GM12878 (cell line): ENCODE results near the gene STX19. TPM values are rescaled to one million over a fixed set of nuclear protein-coding genes. Genes with fewer than 3 reads are reported as not detected.

ENCODE experiments used
- E2F8 ChIP-seq: fragments of 450-650 bp; IDR thresholded peaks from 2 replicates; pipeline ENCODE4 v1.6.1; 2018; ENCODE audit warnings: mild to moderate bottlenecking, low read depth, moderate library complexity; ENCODE audit not compliant: partially characterized antibody
- HDGF ChIP-seq: fragments of 450-650 bp; IDR thresholded peaks from 2 replicates; pipeline ENCODE4 v1.6.1; 2016; ENCODE audit warnings: antibody characterized with exemption
- IKZF1 ChIP-seq: fragments of 450-650 bp; conservative IDR thresholded peaks from 2 replicates; pipeline ENCODE4 v1.6.1; 2017; ENCODE audit warnings: antibody characterized with exemption, mild to moderate bottlenecking
- IRF5 ChIP-seq: fragments of 450-650 bp; IDR thresholded peaks from 2 replicates; pipeline ENCODE4 v1.6.1; 2017; ENCODE audit warnings: borderline replicate concordance
- KAT2A ChIP-seq: conservative IDR thresholded peaks from 2 replicates; pipeline ENCODE4 v1.6.1; 2011; ENCODE audit warnings: low read depth, low read length; ENCODE audit not compliant: control insufficient read depth
- MLLT1 ChIP-seq: fragments of 450-650 bp; IDR thresholded peaks from 2 replicates; pipeline ENCODE4 v1.6.1; 2016; ENCODE audit warnings: mild to moderate bottlenecking
- MTA3 ChIP-seq: IDR thresholded peaks from 2 replicates; pipeline ENCODE4 v1.6.1; 2012; ENCODE audit warnings: low read length, inconsistent platforms, borderline replicate concordance
- POLR2A ChIP-seq: IDR thresholded peaks from 2 replicates; pipeline ENCODE4 v1.6.1; 2011; ENCODE audit warnings: low read depth, mild to moderate bottlenecking, low read length
- POLR2AphosphoS5 ChIP-seq: IDR thresholded peaks from 2 replicates; pipeline ENCODE4 v1.6.1; 2011; ENCODE audit warnings: mild to moderate bottlenecking, low read length, inconsistent platforms
- RCOR1 ChIP-seq: conservative IDR thresholded peaks from 2 replicates; pipeline ENCODE4 v1.6.1; 2012; ENCODE audit warnings: low read depth, low read length, improper control_type of control experiment
- SPI1 ChIP-seq: IDR thresholded peaks from 2 replicates; pipeline ENCODE4 v1.6.1; 2011; ENCODE audit warnings: low read depth, mild to moderate bottlenecking, low read length, moderate library complexity, borderline replicate concordance; ENCODE audit not compliant: insufficient read depth
- STAT3 ChIP-seq: IDR thresholded peaks from 2 replicates; pipeline ENCODE4 v1.6.1; 2011; ENCODE audit warnings: low read depth, low read length, improper control_type of control experiment
- TCF12 ChIP-seq: IDR thresholded peaks from 2 replicates; pipeline ENCODE4 v1.6.1; 2011; ENCODE audit warnings: low read depth, mild to moderate bottlenecking, low read length
- YY1 ChIP-seq: IDR thresholded peaks from 2 replicates; pipeline ENCODE4 v1.6.1; 2011; ENCODE audit warnings: low read depth, mild to moderate bottlenecking, low read length
- polyA plus RNA-seq, 11 experiments: library from polyadenylated mRNA; depleted of rRNA in 4 of 11; unstranded in 6 of 11; stranded (reverse) in 5 of 11; fragments of >200 nt; fragmentation: Nextera tagmentation in 4 of 11; fragmentation: Illumina TruSeq in 1 of 11; extraction: Ambion mirVana in 4 of 11; extraction: Trizol in 1 of 11; gene quantifications; 1 replicate in 1 of 11; 2 replicates in 10 of 11; pipeline versions ENCODE4 v1.2.1 to v1.2.3, GENCODE V29; 2011 to 2016; ENCODE audit warnings: inconsistent platforms in 2 of 11, missing spikeins in 2 of 11, low read depth in 1 of 11
- total RNA-seq, 4 experiments: library from RNA; depleted of rRNA in 3 of 4; stranded (reverse); fragments of >200 nt in 3 of 4; fragmentation: Illumina TruSeq in 1 of 4; extraction: Trizol in 1 of 4; gene quantifications; 2 replicates each; pipeline versions ENCODE4 v1.2.1 to v1.2.3, GENCODE V29; 2013 to 2021

The STX19 gene
- total and polyA plus RNA-seq, 10 of the 15 experiments (the other 5 are each of a cell fraction or from before 2014, with no cell fraction given), result 0.10 to 0.14 (median 0.11) TPM; not detected in 7

GRCh38 chr3:94071713-94072284 is 43.4 kb upstream of the STX19 start (continued):
- no peak; the same call in 1 of the 2 replicates for TF ChIP-seq MLLT1
- no peak for TF ChIP-seq E2F8
- 0 out of 2 replicates have a peak, but pooled peaks have one; percentile 21 for TF ChIP-seq YY1
- no peak for TF ChIP-seq KAT2A
- TF ChIP-seq TCF12, result peak; percentile 93
- no peak for TF ChIP-seq IRF5
- peak; percentile 36; the same call in 1 of the 2 replicates for TF ChIP-seq IKZF1
- 0 out of 2 replicates have a peak, but pooled peaks have one; percentile 37 for TF ChIP-seq HDGF
- no peak for TF ChIP-seq STAT3
- 0 out of 2 replicates have a peak, but pooled peaks have one; percentile 34 for TF ChIP-seq POLR2A
- no peak for TF ChIP-seq MTA3
- TF ChIP-seq RCOR1, result no peak
- peak; percentile 48; the same call in 1 of the 2 replicates for TF ChIP-seq SPI1
- TF ChIP-seq POLR2AphosphoS5, result peak; percentile 57; the same call in 1 of the 2 replicates
